Calu3 (cell line): Measurements from ENCODE around the gene GNB2. TPM values are rescaled to one million over a fixed set of nuclear protein-coding genes. Genes with fewer than 3 reads are reported as not detected.
"Not testable (repeated sequence)": the region's sequence is repeated elsewhere in the genome, so short reads cannot be mapped to it uniquely, and the experiment has no call there.

Source experiments
- BruUV-seq: library from RNA; stranded (reverse); fragments of 400-500 nt; replicated peaks from 2 replicates; lab custom pipeline; 2021; lab: Mats Ljungman, UMichigan
- CTCF ChIA-PET: fragments of 300-600 bp; sonication (Branson Sonifier 250); formaldehyde crosslinking; loops from one replicate; lab custom pipeline; 2022; ENCODE audit warnings: antibody characterized with exemption; lab: Charles Lee
- DNase-seq: peaks from one replicate; pipeline ENCODE4 v3.0.0; 2022
- H3K27ac Mint-ChIP-seq: one replicate; pipeline ENCODE4 v1.8.0; 2022; ENCODE audit warnings: mixed read lengths; ENCODE audit not compliant: unreplicated experiment
- H3K27me3 Mint-ChIP-seq: one replicate; pipeline ENCODE4 v1.8.0; 2022; ENCODE audit warnings: mixed read lengths; ENCODE audit not compliant: unreplicated experiment
- H3K36me3 Mint-ChIP-seq: one replicate; pipeline ENCODE4 v1.8.0; 2022; ENCODE audit warnings: mild to moderate bottlenecking, moderate library complexity, mixed read lengths; ENCODE audit not compliant: insufficient read depth, unreplicated experiment
- H3K4me1 Mint-ChIP-seq: one replicate; pipeline ENCODE4 v1.8.0; 2022; ENCODE audit warnings: mild to moderate bottlenecking, low read depth, mixed read lengths; ENCODE audit not compliant: unreplicated experiment
- H3K4me3 Mint-ChIP-seq: one replicate; pipeline ENCODE4 v1.8.0; 2022; ENCODE audit warnings: mild to moderate bottlenecking, low read depth, moderate library complexity, mixed read lengths; ENCODE audit not compliant: unreplicated experiment
- H3K9me3 Mint-ChIP-seq: one replicate; pipeline ENCODE4 v1.8.0; 2022; ENCODE audit warnings: low read depth, mixed read lengths; ENCODE audit not compliant: unreplicated experiment
- CTCF ChIP-seq: fragments of 200-600 bp; IDR thresholded peaks from one replicate; pipeline ENCODE4 v1.8.0; 2022; ENCODE audit warnings: antibody characterized with exemption; ENCODE audit not compliant: unreplicated experiment
- intact Hi-C: fragments of 100-400 bp; cut with micrococcal nuclease; formaldehyde crosslinking; loops from one replicate; pipeline ENCODE4 v1.10.0; 2022; ENCODE audit not compliant: unreplicated experiment
- total RNA-seq: library from RNA; stranded (reverse); gene quantifications from 2 replicates; pipeline ENCODE4 v1.2.3, GENCODE V29; 2022

Gene GNB2
- total RNA-seq, 1 experiment from 2014 or later: 134 TPM

GRCh38 chr7:100714725-100715124, 41.2 kb downstream of the GNB2 start:
- intact Hi-C loops: no loop called here
- H3K4me3 Mint-ChIP-seq: no peak overlapping the region
- H3K27ac Mint-ChIP-seq: no peak overlapping the region
- H3K4me1 Mint-ChIP-seq: no peaks in the 10 kb centered on the region
- no TSS peak for BruUV-seq
- no peak for TF ChIP-seq CTCF
- no peaks in the 10 kb centered on the region for H3K36me3 Mint-ChIP-seq
- H3K9me3 Mint-ChIP-seq: peaks cover 4% of the 10 kb centered on the region
- no peak for DNase-seq
- peaks cover 45% of the 10 kb centered on the region for H3K27me3 Mint-ChIP-seq
- CTCF ChIA-PET: no interaction called here

- peaks cover 68% of the 10 kb centered on the region for H3K27me3 Mint-ChIP-seq
- H3K9me3 Mint-ChIP-seq, H3K4me3 Mint-ChIP-seq, H3K27ac Mint-ChIP-seq, intact Hi-C loops, DNase-seq, BruUV-seq, H3K36me3 Mint-ChIP-seq, H3K4me1 Mint-ChIP-seq: not testable (repeated sequence)
- CTCF ChIA-PET: interaction anchor here (1.4 kb wide), 1 partner anchor 11 kb away, joined by 3 read pairs; the partner anchor contains the start of gene POP7
These were observed 43.5 kb downstream of the GNB2 start for GRCh38 chr7:100717073-100717472.

- DNase-seq: no peak
- Mint-ChIP-seq H3K9me3 (peaks cover 4% of the 10 kb centered on the region), H3K4me1 (no peaks in the 10 kb centered on the region), H3K36me3 (no peaks in the 10 kb centered on the region), H3K4me3 (peak overlapping the region; percentile 49), H3K27me3 (peaks cover 85% of the 10 kb centered on the region), H3K27ac (no peak overlapping the region)
- CTCF ChIA-PET: interaction anchor here (0.9 kb wide), 1 partner anchor 14 kb away, joined by 3 read pairs; the partner anchor contains the start of gene POP7
- BruUV-seq: no TSS peak
- no peak for TF ChIP-seq CTCF
- intact Hi-C loops: no loop called here
These were observed 46.2 kb downstream of the GNB2 start for GRCh38 chr7:100719523-100720278.

- Mint-ChIP-seq H3K27me3 (peaks cover 79% of the 10 kb centered on the region), H3K4me1 (no peaks in the 10 kb centered on the region), H3K4me3 (peak within 1 kb of the TSS; percentile 49), H3K36me3 (no peaks in the 10 kb centered on the region), H3K27ac (no peak within 1 kb of the TSS), H3K9me3 (peaks cover 4% of the 10 kb centered on the region)
- no peak for TF ChIP-seq CTCF
- BruUV-seq: no TSS peak
- DNase-seq: no peak
- intact Hi-C loops: no loop called here
- CTCF ChIA-PET: interaction anchor here (0.9 kb wide), 1 partner anchor 14 kb away, joined by 3 read pairs; the partner anchor contains the start of gene POP7
These were observed 46.7 kb downstream of the GNB2 start, which contains the start of gene EPO for GRCh38 chr7:100720279-100720670. EPO (plus strand) TSS chr7:100720468; CDS start chr7:100720981, 513 bp downstream.
